ENCODE measurements around the gene GNL2. TPM values are rescaled to one million over a fixed set of nuclear protein-coding genes. Genes with fewer than 3 reads are reported as not detected.
"Not testable (repeated sequence)": the region's sequence is repeated elsewhere in the genome, so short reads cannot be mapped to it uniquely, and the experiment has no call there.

GNL2 gene
- total and polyA plus RNA-seq, 4 donors, result 33.9 to 47.4 (median 40.9) TPM

- intact Hi-C loops (cut with DNase I), result no loop called here
- Histone ChIP-seq H3K36me3 (ENCODE audit: control insufficient read depth in 1 of 2, insufficient read depth in 2 of 2, low read length in 1 of 2) (peaks cover 3 to 8% of the 10 kb centered on the region in 2 donors), H3K27ac (ENCODE audit: low read depth in 1 of 2, low read length in 2 of 2) (no peak overlapping the region), H3K9me3 (ENCODE audit: control insufficient read depth, low read length) (no peaks in the 10 kb centered on the region), H3K4me3 (ENCODE audit: low read length in 2 of 2) (no peak overlapping the region), H3K4me1 (ENCODE audit: control insufficient read depth in 1 of 2, insufficient read depth in 2 of 2, low read length in 2 of 2) (no peaks in the 10 kb centered on the region), H3K27me3 (ENCODE audit: control insufficient read depth in 1 of 2, insufficient read depth in 2 of 2, low read length in 1 of 2) (no peaks in the 10 kb centered on the region)
- ATAC-seq (ENCODE audit: low FRiP score), result no peak
- DNase-seq, result peak in 1 of 2 donors; percentile 56
- WGBS, 2 donors, result 94 to 96% methylated on average over 30 of the region's 30 CpGs
These were observed 55.5 kb downstream of the GNL2 start for GRCh38 chr1:37540036-37540785.

- H3K27ac ChIP-seq (ENCODE audit: low read depth in 1 of 2, low read length in 2 of 2); H3K9me3 ChIP-seq (ENCODE audit: control insufficient read depth, low read length); intact Hi-C loops (cut with DNase I); H3K4me3 ChIP-seq (ENCODE audit: low read length in 2 of 2); H3K4me1 ChIP-seq (ENCODE audit: control insufficient read depth in 1 of 2, insufficient read depth in 2 of 2, low read length in 2 of 2); ATAC-seq (ENCODE audit: low FRiP score); H3K27me3 ChIP-seq (ENCODE audit: control insufficient read depth in 1 of 2, insufficient read depth in 2 of 2, low read length in 1 of 2); H3K36me3 ChIP-seq (ENCODE audit: control insufficient read depth in 1 of 2, insufficient read depth in 2 of 2, low read length in 1 of 2): not testable (repeated sequence)
- WGBS, 2 donors, result 92 to 93% methylated on average over 10 of the region's 10 CpGs
- DNase-seq, result peak in 1 of 2 donors; percentile 12
These were observed 56.6 kb downstream of the GNL2 start for GRCh38 chr1:37539154-37539553.

- no peak overlapping the region for H3K27ac ChIP-seq (ENCODE audit: low read depth in 1 of 2, low read length in 2 of 2)
- DNase-seq (no peak), ATAC-seq (ENCODE audit: low FRiP score) (no peak)
- intact Hi-C loops (cut with DNase I), result no loop called here
- no peak overlapping the region for H3K4me3 ChIP-seq (ENCODE audit: low read length in 2 of 2)
- no peaks in the 10 kb centered on the region for H3K9me3 ChIP-seq (ENCODE audit: control insufficient read depth, low read length)
- 51 to 52% methylated on average over 2 of the region's 2 CpGs for WGBS, 2 donors
- peaks cover 0 to 2% of the 10 kb centered on the region in 2 donors for H3K4me1 ChIP-seq (ENCODE audit: control insufficient read depth in 1 of 2, insufficient read depth in 2 of 2, low read length in 2 of 2)
- peaks cover 3 to 8% of the 10 kb centered on the region in 2 donors for H3K36me3 ChIP-seq (ENCODE audit: control insufficient read depth in 1 of 2, insufficient read depth in 2 of 2, low read length in 1 of 2)
- no peaks in the 10 kb centered on the region for H3K27me3 ChIP-seq (ENCODE audit: control insufficient read depth in 1 of 2, insufficient read depth in 2 of 2, low read length in 1 of 2)
These were observed 58.4 kb downstream of the GNL2 start for GRCh38 chr1:37537378-37537777.

- H3K9me3 ChIP-seq (ENCODE audit: control insufficient read depth, low read length), result no peaks in the 10 kb centered on the region
- no peak overlapping the region for H3K4me3 ChIP-seq (ENCODE audit: low read length in 2 of 2)
- intact Hi-C loops (cut with DNase I), result no loop called here
- H3K27ac ChIP-seq (ENCODE audit: low read depth in 1 of 2, low read length in 2 of 2), result peak overlapping the region in 1 of 2 donors; percentile 61
- H3K27me3 ChIP-seq (ENCODE audit: control insufficient read depth in 1 of 2, insufficient read depth in 2 of 2, low read length in 1 of 2), result no peaks in the 10 kb centered on the region
- H3K4me1 ChIP-seq (ENCODE audit: control insufficient read depth in 1 of 2, insufficient read depth in 2 of 2, low read length in 2 of 2), result peaks cover 0 to 2% of the 10 kb centered on the region in 2 donors
- ATAC-seq (ENCODE audit: low FRiP score) (no peak), DNase-seq (peak in 1 of 2 donors; percentile 11)
- peaks cover 0 to 8% of the 10 kb centered on the region in 2 donors for H3K36me3 ChIP-seq (ENCODE audit: control insufficient read depth in 1 of 2, insufficient read depth in 2 of 2, low read length in 1 of 2)
- WGBS, 2 donors, result 82 to 84% methylated on average over 4 of the region's 4 CpGs
These were observed 62.2 kb downstream of the GNL2 start for GRCh38 chr1:37533317-37534093.

- H3K27ac ChIP-seq (ENCODE audit: low read depth in 1 of 2, low read length in 2 of 2); H3K4me1 ChIP-seq (ENCODE audit: control insufficient read depth in 1 of 2, insufficient read depth in 2 of 2, low read length in 2 of 2); H3K27me3 ChIP-seq (ENCODE audit: control insufficient read depth in 1 of 2, insufficient read depth in 2 of 2, low read length in 1 of 2); H3K4me3 ChIP-seq (ENCODE audit: low read length in 2 of 2); H3K36me3 ChIP-seq (ENCODE audit: control insufficient read depth in 1 of 2, insufficient read depth in 2 of 2, low read length in 1 of 2); H3K9me3 ChIP-seq (ENCODE audit: control insufficient read depth, low read length); ATAC-seq (ENCODE audit: low FRiP score); intact Hi-C loops (cut with DNase I): not testable (repeated sequence)
- DNase-seq, result peak in 1 of 2 donors; percentile 23
- WGBS, 2 donors, result 89 to 94% methylated on average over 4 of the region's 4 CpGs
These were observed 63.1 kb downstream of the GNL2 start for GRCh38 chr1:37532418-37533156.

GRCh38 chr1:37529888-37530287 is 65.8 kb downstream of the GNL2 start:
- ATAC-seq (ENCODE audit: low FRiP score); intact Hi-C loops (cut with DNase I); H3K9me3 ChIP-seq (ENCODE audit: control insufficient read depth, low read length); H3K4me3 ChIP-seq (ENCODE audit: low read length in 2 of 2); H3K27me3 ChIP-seq (ENCODE audit: control insufficient read depth in 1 of 2, insufficient read depth in 2 of 2, low read length in 1 of 2); H3K27ac ChIP-seq (ENCODE audit: low read depth in 1 of 2, low read length in 2 of 2); H3K36me3 ChIP-seq (ENCODE audit: control insufficient read depth in 1 of 2, insufficient read depth in 2 of 2, low read length in 1 of 2); H3K4me1 ChIP-seq (ENCODE audit: control insufficient read depth in 1 of 2, insufficient read depth in 2 of 2, low read length in 2 of 2): not testable (repeated sequence)
- WGBS, 2 donors, result 82 to 96% methylated on average over 1 of the region's 1 CpG
- peak in 1 of 2 donors; percentile 7 for DNase-seq

- ATAC-seq (ENCODE audit: low FRiP score), result no peak
- H3K4me3 ChIP-seq (ENCODE audit: low read length in 2 of 2), result no peak overlapping the region
- no peaks in the 10 kb centered on the region for H3K27me3 ChIP-seq (ENCODE audit: control insufficient read depth in 1 of 2, insufficient read depth in 2 of 2, low read length in 1 of 2)
- no peaks in the 10 kb centered on the region for H3K9me3 ChIP-seq (ENCODE audit: control insufficient read depth, low read length)
- intact Hi-C loops (cut with DNase I), result no loop called here
- no peak for DNase-seq
- no peaks in the 10 kb centered on the region for H3K4me1 ChIP-seq (ENCODE audit: control insufficient read depth in 1 of 2, insufficient read depth in 2 of 2, low read length in 2 of 2)
- no peaks in the 10 kb centered on the region for H3K36me3 ChIP-seq (ENCODE audit: control insufficient read depth in 1 of 2, insufficient read depth in 2 of 2, low read length in 1 of 2)
- H3K27ac ChIP-seq (ENCODE audit: low read depth in 1 of 2, low read length in 2 of 2), result no peak overlapping the region
These were observed 76.1 kb downstream of the GNL2 start for GRCh38 chr1:37519613-37520012.

GRCh38 chr1:37518929-37519328 is 76.8 kb downstream of the GNL2 start:
- intact Hi-C loops (cut with DNase I); H3K4me3 ChIP-seq (ENCODE audit: low read length in 2 of 2); H3K4me1 ChIP-seq (ENCODE audit: control insufficient read depth in 1 of 2, insufficient read depth in 2 of 2, low read length in 2 of 2); H3K36me3 ChIP-seq (ENCODE audit: control insufficient read depth in 1 of 2, insufficient read depth in 2 of 2, low read length in 1 of 2); H3K27ac ChIP-seq (ENCODE audit: low read depth in 1 of 2, low read length in 2 of 2); H3K27me3 ChIP-seq (ENCODE audit: control insufficient read depth in 1 of 2, insufficient read depth in 2 of 2, low read length in 1 of 2); H3K9me3 ChIP-seq (ENCODE audit: control insufficient read depth, low read length); DNase-seq; ATAC-seq (ENCODE audit: low FRiP score): not testable (repeated sequence)
- 64 to 68% methylated on average over 15 of the region's 15 CpGs for WGBS, 2 donors
